Amniotic epithelial cell (primary cell): ENCODE results near the gene RND1.
"Not testable (repeated sequence)": the region's sequence is repeated elsewhere in the genome, so short reads cannot be mapped to it uniquely, and the experiment has no call there.

Experiments
- DNase-seq: peaks from one replicate; pipeline ENCODE4 v3.0.0-alpha.2; 2010; ENCODE audit warnings: low read depth

The RND1 gene

DNA sequence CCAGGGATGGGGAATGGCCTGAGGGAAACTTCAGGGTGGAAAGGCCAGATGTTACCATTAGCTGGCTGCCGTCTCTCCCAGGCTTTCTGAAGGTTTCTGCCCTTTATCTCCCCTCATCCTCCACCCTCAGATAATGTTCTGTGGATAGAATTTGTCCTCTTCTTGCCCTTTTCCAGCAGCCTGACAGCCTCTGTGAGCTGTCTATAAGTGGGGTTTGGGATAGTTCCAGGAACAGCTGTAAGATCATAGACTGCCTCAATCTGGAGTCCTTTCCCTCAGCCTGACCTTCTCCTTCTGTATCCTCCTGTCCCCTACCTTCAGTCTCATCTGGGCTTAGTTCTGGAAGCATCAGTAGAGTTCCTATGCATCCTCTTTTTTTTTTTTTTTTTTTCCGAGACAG lies 2.8 kb upstream of the RND1 start:
- peak; percentile 53 for DNase-seq

DNA sequence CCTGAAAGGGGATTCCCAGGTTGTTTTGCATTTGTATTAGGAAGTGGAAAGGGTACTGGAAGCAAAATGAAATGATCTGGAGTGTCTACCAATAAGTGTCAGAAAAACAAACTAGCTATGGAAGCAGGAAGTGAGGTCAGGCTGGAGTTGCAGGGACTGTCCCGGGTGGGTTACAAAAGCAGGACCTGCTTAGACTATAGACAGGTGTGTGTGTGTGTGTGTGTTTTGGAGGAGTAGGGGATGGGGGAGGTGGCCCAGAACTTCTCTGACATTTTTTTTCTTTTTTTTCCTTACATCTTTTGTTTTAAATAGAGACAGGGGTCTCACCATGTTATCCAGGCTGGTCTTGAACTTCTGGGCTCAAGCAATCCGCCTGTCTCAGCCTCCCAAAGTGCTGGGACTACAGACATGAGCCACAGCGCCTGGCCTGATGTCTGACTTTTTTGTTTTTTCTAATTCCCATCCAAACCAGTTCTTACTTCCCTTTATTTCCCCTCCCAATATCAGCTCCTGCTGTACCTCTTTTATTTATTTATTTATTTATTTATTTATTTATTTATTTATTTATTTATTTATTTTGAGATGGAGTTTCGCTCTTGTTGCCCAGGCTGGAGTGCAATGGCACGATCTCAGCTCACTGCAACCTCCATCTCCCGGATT lies 512 bp upstream of the RND1 start:
- DNase-seq: no peak

DNA sequence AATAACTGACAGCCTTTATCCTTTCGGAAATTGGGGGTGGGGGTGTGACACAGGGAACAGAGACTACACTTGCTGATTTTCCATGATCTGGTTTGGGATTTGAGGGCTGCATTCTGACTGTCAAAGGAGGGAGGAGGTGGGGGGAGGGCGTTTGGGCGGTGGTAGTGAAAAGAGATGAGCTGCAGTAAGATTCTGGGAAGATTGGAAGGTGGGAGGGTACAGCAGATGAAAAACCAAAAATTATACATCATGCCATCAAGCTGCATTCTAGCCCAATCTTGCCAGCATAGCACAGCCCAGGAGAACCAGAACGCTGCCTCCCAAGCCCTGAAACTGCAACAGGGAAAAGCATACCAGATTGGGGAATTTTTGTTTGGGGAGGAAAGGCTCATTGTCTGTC lies 2.4 kb downstream of the RND1 start:
- no peak for DNase-seq

GRCh38 chr12:48862760-48863159 lies 2.9 kb downstream of the RND1 start:
- DNase-seq: no peak

GRCh38 chr12:48861111-48861510 lies 4.6 kb downstream of the RND1 start:
- DNase-seq: peak; percentile 10

GRCh38 chr12:48860236-48860635 lies 5.4 kb downstream of the RND1 start:
- DNase-seq: not testable (repeated sequence)

DNA sequence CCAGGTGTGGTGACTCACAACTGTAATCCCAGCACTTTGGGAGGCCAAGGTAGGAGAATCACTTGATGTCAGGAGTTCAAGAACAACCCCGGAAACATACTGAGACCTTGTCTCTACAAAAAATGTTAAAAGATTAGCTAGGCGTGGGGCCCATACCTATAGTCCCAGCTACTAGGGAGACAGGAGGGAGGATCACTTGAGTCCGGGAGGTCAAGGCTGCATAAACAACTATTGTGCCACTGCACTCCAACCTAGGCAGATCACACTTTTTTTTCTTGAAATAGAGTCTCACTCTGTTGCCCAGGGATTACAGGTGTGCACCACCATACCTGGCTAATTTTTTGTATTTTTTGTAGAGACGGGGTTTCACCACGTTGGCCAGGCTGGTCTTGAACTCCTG lies 6.1 kb downstream of the RND1 start:
- no peak for DNase-seq

DNA sequence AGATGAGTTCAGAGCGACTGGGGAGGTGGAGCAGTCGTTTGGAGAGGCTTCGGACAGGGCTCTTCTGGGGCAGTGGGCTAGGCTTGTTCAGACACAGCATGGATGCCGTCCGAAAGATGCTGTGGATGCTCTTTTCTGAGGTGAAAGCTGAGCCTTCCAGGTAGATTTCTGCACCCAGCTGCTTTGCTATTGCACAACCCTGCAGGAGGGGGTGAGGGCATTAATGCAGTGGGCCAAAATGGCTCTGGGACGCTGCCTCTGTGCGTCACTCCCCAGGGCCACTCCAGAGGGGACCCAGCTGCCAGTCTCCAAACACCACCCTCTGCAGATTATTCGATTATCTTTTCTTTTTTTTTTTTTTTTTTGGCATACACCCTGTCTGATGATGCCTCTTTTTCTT lies 7.6 kb downstream of the RND1 start:
- DNase-seq: no peak

GRCh38 chr12:48857278-48857994 lies 8.2 kb downstream of the RND1 start:
- no peak for DNase-seq

DNA sequence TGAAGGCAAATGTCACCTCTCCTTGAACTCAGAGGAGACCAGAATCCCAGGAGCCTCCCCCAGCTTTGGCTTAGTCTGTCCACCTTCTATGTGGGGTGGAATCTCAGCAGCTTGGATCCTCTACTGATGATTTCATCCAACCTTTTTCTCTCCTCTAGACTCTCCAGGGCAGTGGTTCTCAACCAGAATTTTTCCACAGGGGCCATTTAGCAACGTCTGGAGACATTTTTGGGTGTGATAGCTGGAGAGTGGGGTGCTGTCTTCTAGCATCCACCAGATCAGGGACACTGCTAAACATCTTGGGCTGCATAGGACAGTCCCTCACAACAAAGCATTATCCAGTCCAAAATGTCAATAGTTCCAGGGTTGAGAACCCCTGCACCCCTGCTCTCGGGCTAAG lies 9.3 kb downstream of the RND1 start:
- DNase-seq: no peak

GRCh38 chr12:48854932-48855331 lies 10.7 kb downstream of the RND1 start:
- DNase-seq: not testable (repeated sequence)

DNA sequence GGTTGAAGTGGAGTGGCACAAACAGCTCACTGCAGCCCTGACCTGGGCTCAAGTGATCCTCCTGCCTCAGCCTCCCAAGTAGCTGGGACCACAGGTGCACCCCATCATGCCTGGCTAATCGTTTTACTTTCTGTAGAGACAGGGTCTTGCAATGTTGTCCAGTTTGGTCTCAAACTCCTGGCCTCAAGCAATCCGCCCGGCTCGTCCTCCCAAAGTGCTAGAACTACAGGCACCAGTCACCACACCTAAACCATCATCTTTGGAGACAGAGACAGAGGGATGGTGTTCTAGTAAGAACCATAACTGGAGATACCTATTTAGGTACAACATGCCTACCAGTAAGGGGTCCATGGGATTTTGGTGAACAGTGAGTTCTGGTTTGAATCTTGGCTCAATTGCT lies 11.2 kb downstream of the RND1 start:
- DNase-seq: no peak

- peak; percentile 83 for DNase-seq
These were observed 12.7 kb downstream of the RND1 start for GRCh38 chr12:48852734-48853688.

DNA sequence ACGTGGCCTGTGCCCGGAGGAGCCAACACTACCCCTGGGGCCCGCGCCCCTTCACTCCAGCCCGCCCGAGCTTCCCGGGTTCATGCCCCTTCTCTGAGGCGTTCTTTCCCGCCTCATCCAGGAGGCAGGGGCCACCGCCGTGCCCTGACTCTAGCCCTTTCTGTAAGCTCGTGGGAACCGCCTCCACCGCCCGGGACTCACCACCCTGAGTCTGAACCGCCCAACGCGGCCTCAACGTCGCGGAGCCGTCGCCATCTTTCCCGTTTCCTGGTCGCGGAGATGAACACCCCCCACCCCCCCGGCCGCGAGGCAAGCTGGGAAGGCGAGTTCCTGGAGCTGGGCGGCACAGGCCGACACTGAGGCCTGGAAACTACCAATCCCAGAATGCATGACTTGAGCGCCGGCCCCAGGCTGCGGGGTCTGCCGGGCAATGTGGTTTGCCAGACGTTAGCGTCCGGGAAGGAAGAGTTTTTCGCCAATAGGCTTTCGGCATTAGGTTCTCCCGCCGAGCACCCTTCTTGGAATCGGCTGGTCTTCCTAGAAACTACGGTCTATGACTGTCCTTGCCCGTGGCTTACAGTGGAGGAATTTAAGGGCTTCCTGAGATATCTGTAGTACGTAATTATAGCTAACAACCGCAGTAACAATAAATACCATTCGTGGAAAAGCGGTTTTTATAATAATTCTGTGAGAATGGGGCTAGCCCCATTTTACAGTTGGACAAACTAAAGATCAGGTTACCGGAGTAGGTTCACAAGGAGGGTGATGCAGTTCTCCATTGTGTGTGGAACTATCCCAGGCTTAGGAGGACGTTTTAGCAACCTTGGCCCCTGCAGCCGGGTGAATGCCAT lies 13.6 kb downstream of the RND1 start, which contains the start of gene DDX23:
Gene DDX23, minus strand, starts transcription at position 281 of the 851 bp plus-strand sequence. CDS start 6,381 bp downstream, outside the sequence.
- peak; percentile 96 for DNase-seq

DNA sequence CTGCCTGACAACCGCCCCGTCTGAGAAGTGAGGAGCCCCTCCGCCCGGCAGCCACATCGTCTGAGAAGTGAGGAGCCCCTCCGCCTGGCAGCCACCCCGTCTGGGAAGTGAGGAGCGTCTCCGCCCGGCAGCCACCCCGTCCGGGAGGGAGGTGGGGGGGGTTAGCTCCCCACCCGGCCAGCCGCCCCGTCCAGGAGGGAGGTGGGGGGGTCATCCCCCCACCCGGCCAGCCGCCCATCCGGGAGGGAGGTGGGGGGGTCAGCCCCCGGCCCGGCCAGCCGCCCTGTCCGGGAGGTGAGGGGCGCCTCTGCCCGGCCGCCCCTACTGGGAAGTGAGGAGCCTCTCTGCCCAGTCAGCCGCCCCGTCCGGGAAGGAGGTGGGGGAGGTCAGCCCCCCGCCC lies 23.6 kb downstream of the RND1 start:
- DNase-seq: not testable (repeated sequence)

GRCh38 chr12:48838048-48838447 lies 27.6 kb downstream of the RND1 start:
- no peak for DNase-seq

- no peak for DNase-seq
These were observed 33.2 kb downstream of the RND1 start for GRCh38 chr12:48832321-48833060.

DNA sequence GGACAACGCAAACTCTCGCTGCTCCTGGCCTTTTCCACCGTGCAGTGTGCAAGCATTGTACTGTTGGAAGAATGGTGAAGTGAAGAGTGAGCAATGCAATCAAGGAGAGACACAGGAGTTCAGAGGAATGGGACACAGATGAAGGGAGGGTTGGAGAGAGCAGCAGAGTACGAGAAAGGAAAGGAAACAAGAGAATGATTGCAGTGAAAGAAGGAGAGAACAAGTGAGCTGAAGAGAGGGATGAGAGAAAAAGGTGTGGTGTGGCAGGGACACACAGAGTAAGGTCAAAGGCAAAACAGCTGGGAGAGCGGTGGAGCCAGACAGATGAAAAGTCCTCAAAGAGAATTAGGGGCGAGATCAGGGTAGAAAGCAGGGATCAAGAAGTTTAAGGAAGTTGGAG lies 34.4 kb downstream of the RND1 start:
- no peak for DNase-seq

DNA sequence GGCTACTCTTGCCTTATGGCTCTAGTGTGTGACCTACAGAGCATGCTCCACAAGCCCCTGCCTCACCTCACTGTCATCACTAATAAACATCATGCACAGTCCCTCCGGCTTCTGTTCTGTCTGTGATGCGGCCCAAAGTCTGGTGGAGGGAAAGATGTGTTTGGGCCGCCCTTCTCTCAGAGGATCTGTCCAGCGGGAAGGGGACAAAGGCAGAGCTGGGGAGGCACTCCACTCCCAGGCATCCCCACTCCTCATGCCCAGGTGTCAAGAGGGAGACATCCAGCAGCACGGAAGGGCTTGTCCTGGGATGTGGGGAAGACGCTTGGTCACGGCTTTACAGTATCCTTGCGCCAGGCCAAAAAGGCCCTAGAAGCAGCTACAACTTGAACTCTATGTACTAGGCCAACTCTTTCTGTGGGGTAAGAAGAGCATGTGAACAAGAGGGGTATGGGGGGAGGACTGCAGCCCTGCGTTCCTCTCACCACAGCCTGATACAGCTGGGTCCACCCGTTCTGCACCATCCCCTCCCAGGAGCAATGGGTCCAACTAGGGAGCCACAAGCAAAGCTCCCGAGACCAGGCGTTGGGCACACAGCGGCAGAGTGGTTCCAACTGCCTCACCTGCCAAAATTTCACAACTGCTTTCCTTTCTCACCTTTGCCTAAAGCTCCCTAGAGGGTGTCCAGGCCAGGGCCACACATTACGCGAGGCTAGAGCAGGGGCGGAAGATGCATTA lies 36.7 kb downstream of the RND1 start:
- DNase-seq: no peak

DNA sequence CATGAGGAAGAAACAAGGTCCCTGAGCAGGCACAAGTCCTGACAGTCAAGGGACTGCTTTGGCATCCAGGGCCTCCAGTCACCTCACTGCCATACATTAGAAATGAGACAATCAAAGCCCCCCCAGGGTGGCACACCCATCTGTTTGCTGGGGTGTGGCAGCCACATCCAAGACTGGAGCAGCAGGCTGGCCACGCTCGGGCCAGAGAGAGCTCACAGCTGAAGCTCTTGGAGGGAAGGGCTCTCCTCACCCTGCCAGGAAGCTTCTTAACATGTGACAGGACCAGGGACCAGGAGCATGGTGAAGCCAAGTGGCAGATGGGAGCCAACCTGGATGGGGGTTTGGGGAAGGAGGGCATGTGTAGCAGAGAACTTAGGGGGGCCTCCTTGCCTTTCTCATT lies 37.4 kb downstream of the RND1 start:
- no peak for DNase-seq
